ENCODE data around the gene LEMD2.

DNA sequence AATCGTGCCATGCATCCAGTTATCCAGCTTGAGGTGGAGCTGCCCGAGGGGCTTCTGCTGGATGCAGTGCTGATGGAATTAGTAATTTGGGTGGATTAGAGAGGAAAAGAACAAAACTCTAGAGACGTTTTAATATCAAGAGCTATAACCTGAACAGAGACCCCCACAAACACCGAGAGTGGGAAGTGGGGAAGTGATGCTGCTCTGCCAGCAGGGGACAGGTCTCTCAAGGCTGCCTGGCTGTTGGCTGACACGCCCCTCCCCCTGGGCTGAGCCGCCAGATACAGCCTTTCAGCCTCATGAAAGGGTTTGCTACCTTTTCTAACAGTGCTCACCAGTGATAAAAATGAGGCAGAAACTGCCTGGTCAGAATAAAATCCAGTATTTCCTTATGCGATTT is 9.6 kb downstream of the LEMD2 start:
- no peak for TF ChIP-seq POLR2A (IDR thresholded peaks at IDR 0.05)
- TF ChIP-seq, protein P1, sequence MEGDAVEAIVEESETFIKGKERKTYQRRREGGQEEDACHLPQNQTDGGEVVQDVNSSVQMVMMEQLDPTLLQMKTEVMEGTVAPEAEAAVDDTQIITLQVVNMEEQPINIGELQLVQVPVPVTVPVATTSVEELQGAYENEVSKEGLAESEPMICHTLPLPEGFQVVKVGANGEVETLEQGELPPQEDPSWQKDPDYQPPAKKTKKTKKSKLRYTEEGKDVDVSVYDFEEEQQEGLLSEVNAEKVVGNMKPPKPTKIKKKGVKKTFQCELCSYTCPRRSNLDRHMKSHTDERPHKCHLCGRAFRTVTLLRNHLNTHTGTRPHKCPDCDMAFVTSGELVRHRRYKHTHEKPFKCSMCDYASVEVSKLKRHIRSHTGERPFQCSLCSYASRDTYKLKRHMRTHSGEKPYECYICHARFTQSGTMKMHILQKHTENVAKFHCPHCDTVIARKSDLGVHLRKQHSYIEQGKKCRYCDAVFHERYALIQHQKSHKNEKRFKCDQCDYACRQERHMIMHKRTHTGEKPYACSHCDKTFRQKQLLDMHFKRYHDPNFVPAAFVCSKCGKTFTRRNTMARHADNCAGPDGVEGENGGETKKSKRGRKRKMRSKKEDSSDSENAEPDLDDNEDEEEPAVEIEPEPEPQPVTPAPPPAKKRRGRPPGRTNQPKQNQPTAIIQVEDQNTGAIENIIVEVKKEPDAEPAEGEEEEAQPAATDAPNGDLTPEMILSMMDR (IDR thresholded peaks at IDR 0.05 in 8 of 11, conservative IDR thresholded peaks at IDR 0.05 in 3 of 11): no peak
